Muscle layer of colon (tissue), 2 donors: ENCODE measurements around the gene MED13L.

Experiments
- H3K27ac ChIP-seq: one replicate; pipeline ENCODE4 v1.7.0; 2013; ENCODE audit warnings: low read depth, mild to moderate bottlenecking, low read length, moderate library complexity
- H3K27me3 ChIP-seq, 2 donors: one replicate each; pipeline ENCODE4 v1.7.0; 2013; ENCODE audit warnings: low read length in 2 of 2, mild to moderate bottlenecking in 2 of 2; ENCODE audit not compliant: insufficient read depth in 2 of 2, control insufficient read depth in 1 of 2
- H3K36me3 ChIP-seq: one replicate; pipeline ENCODE4 v1.7.0; 2013; ENCODE audit warnings: mild to moderate bottlenecking, low read length; ENCODE audit not compliant: insufficient read depth
- H3K4me1 ChIP-seq: one replicate; pipeline ENCODE4 v1.7.0; 2013; ENCODE audit warnings: mild to moderate bottlenecking, low read length; ENCODE audit not compliant: insufficient read depth
- H3K4me3 ChIP-seq, 2 donors: one replicate each; pipeline ENCODE4 v1.7.0; 2013; ENCODE audit warnings: low read length in 2 of 2, low read depth in 1 of 2, mild to moderate bottlenecking in 1 of 2, moderate library complexity in 1 of 2
- H3K9ac ChIP-seq: one replicate; pipeline ENCODE4 v1.7.0; 2013; ENCODE audit warnings: low read length
- H3K9me3 ChIP-seq: one replicate; pipeline ENCODE4 v1.7.0; 2013; ENCODE audit warnings: mild to moderate bottlenecking, low read length
- donor health status: abdominal sarcoma.
- donor health status: Adenocarcinoma of cecum.

Gene MED13L

DNA sequence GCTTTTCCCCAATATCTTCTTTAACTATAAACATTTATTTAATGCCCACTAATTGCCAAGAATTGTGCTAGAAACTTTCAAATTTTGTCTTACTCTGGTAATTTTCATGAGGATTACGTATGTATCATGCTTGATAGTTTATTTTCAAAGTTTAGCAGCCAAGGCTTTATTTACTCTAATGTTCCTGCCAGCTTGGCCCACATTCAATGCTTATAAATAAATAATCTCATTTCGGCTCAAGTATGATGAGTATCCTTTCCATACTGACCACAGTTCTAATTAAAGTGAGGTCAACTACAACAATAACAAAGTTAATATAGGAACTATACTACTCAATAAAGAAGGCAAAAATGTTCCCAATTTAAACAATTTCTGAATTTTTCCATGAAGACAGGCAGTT, 259.2 kb downstream of the MED13L start:
- Histone ChIP-seq H3K27me3 (no peaks in the 10 kb centered on the region), H3K27ac (no peak overlapping the region), H3K9me3 (no peaks in the 10 kb centered on the region), H3K4me3 (no peak overlapping the region), H3K36me3 (peaks cover 13% of the 10 kb centered on the region), H3K4me1 (no peaks in the 10 kb centered on the region), H3K9ac (no peak overlapping the region)

DNA sequence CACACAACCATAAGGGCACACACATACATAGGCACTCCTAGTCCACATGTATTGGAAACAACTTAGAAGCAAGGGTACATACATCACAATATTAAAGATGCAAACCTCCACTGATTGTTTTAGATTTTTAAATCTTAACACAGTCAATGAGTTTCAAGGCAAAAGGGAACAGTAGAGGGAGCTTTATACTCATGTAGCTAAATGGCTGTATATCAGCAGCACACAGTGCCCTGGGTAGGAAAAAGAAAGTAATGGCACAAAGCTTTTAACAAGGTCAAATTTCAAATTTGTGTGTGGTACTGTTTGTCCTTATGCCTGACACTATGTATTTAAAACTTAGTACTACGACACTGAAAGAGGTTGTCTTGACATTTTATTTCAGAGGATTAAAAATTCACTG, 262.0 kb downstream of the MED13L start:
- no peaks in the 10 kb centered on the region for H3K27me3 ChIP-seq
- H3K9ac ChIP-seq: no peak overlapping the region
- H3K9me3 ChIP-seq: no peaks in the 10 kb centered on the region
- H3K4me3 ChIP-seq: no peak overlapping the region
- H3K36me3 ChIP-seq: peaks cover 21% of the 10 kb centered on the region
- H3K27ac ChIP-seq: no peak overlapping the region
- H3K4me1 ChIP-seq: no peaks in the 10 kb centered on the region

DNA sequence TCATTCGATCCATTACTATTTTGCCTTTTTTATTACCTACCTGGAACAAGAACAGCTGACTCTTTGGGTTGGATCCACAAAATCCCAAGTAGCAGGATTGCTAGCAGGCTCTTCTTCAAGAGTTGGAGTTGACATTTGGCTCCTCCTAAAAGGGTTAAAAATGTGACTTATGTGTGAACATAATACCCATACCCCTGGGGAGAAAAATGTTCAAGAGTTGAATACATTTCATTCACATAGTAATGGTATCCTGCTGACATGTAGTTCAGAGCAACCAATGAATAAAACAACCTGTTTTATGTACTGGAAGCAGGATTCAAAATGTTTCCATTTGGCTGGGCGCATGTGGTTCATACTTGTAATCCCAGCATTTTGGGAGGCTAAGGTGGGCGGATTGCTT, 264.7 kb downstream of the MED13L start:
- Histone ChIP-seq H3K27ac (no peak overlapping the region), H3K4me1 (peaks cover 10% of the 10 kb centered on the region), H3K36me3 (peaks cover 25% of the 10 kb centered on the region), H3K27me3 (no peaks in the 10 kb centered on the region), H3K9me3 (no peaks in the 10 kb centered on the region), H3K9ac (no peak overlapping the region), H3K4me3 (no peak overlapping the region)

DNA sequence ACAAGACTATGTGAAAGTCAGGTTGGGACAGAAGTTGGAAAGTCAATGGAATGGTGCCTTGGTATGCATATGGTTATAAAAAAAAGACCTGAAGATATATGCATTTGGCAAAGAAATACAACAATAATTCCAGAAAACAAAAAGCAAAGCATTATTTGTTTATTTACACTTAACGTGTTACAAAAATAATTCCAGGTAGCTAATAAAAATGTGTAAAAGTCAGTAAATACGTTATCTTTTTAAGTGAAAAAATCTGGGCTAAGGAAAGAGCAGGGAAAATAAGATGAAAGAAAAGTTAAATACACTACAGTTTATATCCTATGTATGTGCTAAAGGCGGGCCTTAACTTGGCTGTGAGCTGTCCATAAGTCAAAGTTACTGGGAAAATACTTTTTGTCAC, 266.3 kb downstream of the MED13L start:
- Histone ChIP-seq H3K4me3 (no peak overlapping the region), H3K4me1 (peaks cover 10% of the 10 kb centered on the region), H3K9ac (no peak overlapping the region), H3K27ac (no peak overlapping the region), H3K9me3 (no peaks in the 10 kb centered on the region), H3K27me3 (no peaks in the 10 kb centered on the region), H3K36me3 (peaks cover 41% of the 10 kb centered on the region)

DNA sequence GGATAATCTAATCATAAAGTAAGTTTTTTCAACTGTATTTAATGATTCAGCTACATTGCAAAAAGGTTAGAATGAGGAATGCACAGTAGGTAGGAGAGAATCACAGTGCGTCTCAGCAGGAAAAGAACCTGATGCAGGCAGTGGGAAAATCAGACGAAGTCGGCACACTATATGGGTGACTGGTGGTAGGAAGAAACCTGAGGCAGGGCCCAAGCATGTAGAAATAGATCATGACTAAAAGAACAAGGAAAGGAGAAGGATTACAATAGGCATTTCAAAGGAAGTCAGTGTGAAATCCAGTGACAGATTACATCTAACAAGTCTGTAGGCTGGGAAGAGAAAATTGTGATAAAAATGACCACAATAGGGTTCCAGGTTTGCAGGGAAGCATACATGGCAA, 267.0 kb downstream of the MED13L start:
- Histone ChIP-seq H3K36me3 (peaks cover 48% of the 10 kb centered on the region), H3K9me3 (no peaks in the 10 kb centered on the region)

DNA sequence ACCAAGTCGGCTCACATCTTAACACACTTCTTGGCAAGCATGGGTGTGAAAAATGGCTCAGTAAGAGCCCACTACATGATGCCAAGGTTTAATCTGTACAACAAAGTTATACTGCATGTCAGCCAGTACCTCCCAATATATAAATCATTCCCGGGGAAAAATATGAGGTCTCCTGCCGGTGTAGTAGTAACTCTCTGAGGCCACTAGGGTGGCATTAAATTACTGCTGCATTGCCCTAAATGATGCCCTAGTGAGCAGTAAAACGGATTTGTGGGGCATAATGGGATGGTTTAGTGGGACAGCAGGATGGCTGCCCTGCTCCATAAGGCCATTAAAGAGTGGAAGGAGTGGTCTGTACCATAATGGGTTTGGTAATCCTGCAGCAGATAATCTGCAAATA, 267.7 kb downstream of the MED13L start:
- Histone ChIP-seq H3K36me3 (peaks cover 53% of the 10 kb centered on the region), H3K27ac (no peak overlapping the region), H3K9ac (no peak overlapping the region)

More for the DNA sequence above, 267.0 kb downstream of the MED13L start:
- Histone ChIP-seq H3K4me1 (peaks cover 10% of the 10 kb centered on the region), H3K27me3 (no peaks in the 10 kb centered on the region), H3K4me3 (no peak overlapping the region), H3K27ac (no peak overlapping the region), H3K9ac (no peak overlapping the region)

DNA sequence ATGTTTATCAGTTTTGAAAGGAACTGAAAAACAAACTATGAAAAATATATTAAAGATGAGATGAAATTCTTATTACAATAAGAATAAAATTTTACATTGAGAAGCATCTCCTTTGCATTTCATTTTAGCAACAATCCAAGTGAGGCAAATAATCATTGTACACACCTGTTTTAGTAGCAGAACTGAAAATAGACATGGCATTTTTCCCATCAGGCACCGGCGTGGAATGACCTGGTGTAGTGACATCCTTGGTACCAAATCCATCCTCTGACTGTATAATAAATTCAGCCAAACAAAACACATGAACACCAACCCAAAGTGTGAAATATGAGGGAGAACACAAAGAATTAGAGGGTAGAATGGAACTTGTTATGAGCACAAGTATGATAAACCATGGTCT, 271.4 kb downstream of the MED13L start:
- H3K27ac ChIP-seq: no peak overlapping the region
- H3K27me3 ChIP-seq: no peaks in the 10 kb centered on the region
- no peaks in the 10 kb centered on the region for H3K9me3 ChIP-seq
- H3K9ac ChIP-seq: no peak overlapping the region
- H3K4me3 ChIP-seq: no peak overlapping the region
- peaks cover 10% of the 10 kb centered on the region for H3K4me1 ChIP-seq
- peaks cover 53% of the 10 kb centered on the region for H3K36me3 ChIP-seq

More for the DNA sequence above, 267.7 kb downstream of the MED13L start:
- no peaks in the 10 kb centered on the region for H3K27me3 ChIP-seq
- H3K4me3 ChIP-seq: no peak overlapping the region
- H3K4me1 ChIP-seq: peaks cover 10% of the 10 kb centered on the region
- H3K9me3 ChIP-seq: no peaks in the 10 kb centered on the region

DNA sequence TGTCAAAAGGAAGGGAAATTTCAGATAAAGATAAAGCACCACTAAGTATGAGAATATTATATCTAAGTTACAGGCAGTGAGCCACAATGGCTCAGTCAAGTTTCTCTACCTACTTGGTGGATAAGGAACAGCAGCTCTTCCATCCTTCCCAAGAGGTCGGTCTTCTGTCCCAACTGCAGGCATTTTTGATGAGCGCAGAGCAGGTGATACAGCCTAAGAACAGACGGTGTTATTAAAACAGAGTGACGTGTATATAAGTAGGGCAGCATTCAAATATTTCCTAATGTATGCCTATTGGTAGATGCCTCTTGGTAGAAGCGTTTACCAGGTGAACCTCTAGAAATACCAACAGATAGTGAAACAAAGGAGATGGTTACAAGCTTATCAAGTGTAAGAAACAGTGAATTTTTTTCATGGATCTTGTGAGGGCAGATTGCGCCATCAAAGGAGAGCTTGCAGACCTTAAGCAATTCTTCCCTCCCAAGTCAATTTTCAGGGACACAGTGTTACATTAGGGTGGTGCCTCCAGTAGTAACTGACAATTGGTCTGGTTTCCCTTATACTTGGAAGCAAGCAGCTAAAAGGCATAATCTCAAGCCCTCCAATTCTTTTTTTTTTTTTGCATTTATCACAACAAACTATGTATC, 274.5 kb downstream of the MED13L start:
- H3K4me3 ChIP-seq: no peak overlapping the region
- peaks cover 39% of the 10 kb centered on the region for H3K36me3 ChIP-seq

DNA sequence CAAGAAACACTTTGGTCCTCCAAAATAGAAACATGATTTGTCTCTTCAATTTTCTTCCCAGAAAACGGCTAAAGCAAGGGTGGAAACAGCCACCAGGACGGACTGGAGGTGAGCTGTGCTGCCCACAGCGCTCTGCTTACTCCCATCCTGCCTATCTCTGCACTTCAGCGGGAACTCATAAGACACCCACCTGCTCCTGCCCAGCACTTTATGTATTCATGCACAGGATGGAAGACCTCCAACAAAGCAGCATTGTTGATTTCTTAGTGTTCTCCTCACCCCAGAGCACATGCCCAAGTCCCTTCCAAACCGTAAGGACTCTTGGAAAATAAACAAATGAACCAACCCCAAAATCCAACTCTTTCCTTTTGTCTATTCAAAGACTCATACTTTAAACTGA, 277.2 kb downstream of the MED13L start:
- no peak overlapping the region for H3K27ac ChIP-seq
- H3K4me1 ChIP-seq: peaks cover 16% of the 10 kb centered on the region
- peaks cover 25% of the 10 kb centered on the region for H3K36me3 ChIP-seq
- no peaks in the 10 kb centered on the region for H3K9me3 ChIP-seq
- no peak overlapping the region for H3K4me3 ChIP-seq
- no peaks in the 10 kb centered on the region for H3K27me3 ChIP-seq
- no peak overlapping the region for H3K9ac ChIP-seq

More for the DNA sequence above, 274.5 kb downstream of the MED13L start:
- Histone ChIP-seq H3K27ac (no peak overlapping the region), H3K27me3 (no peaks in the 10 kb centered on the region), H3K9me3 (no peaks in the 10 kb centered on the region), H3K9ac (no peak overlapping the region), H3K4me1 (peaks cover 13% of the 10 kb centered on the region)

DNA sequence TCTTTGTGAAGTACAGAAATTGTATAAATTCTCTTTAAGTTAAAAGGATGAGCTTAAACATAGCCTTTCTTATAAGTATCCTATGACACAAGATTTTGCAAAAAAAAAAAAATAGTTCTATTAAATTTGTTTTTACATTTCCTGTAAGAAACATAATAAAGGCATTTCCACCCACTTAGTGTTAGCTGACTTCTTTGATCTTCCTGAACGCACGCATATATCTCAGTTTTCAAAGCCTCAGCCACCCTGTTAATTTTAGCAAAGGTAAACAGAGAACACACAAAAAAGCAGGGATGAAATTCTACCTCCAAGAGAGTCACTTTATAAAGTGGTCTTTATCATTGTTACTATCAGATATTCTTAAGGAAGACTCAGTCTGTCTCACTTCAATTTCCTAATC, 277.9 kb downstream of the MED13L start:
- no peak overlapping the region for H3K27ac ChIP-seq

DNA sequence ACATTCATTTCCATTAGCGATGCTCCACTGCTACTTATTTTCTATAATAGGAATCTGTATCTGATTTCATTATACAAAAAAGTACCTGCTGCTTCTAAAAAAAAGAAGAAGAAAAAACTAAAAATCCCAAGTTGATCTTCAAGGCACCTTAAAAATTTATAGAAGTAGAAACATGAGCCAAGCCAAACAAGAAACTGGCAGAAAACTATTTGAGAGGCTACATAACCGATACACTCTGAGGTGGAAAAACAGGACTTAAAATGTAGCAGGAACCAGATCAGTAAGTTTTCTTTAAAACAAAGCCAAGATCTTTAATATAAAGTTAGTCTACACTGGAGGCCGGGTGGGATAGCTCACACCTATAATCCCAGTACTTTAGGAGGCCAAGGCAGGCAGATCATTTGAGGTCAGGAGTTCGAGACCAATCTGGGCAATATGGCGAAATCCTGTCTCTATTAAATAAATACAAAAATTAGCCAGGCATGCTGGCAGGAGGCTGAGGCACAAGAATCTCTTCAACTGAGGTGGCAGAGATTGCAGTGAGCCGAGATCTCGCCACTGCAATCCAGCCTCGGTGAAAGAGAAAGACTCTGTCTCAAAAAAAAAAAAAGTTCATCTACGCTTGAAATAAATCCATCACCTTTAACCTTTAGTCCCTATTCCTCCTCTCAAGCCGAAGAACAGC, 278.6 kb downstream of the MED13L start:
- H3K9ac ChIP-seq: no peak overlapping the region
- H3K36me3 ChIP-seq: peaks cover 30% of the 10 kb centered on the region
- H3K27me3 ChIP-seq: no peaks in the 10 kb centered on the region
- H3K9me3 ChIP-seq: no peaks in the 10 kb centered on the region
- peaks cover 16% of the 10 kb centered on the region for H3K4me1 ChIP-seq
- no peak overlapping the region for H3K4me3 ChIP-seq
- no peak overlapping the region for H3K27ac ChIP-seq

More for the DNA sequence above, 277.9 kb downstream of the MED13L start:
- Histone ChIP-seq H3K9ac (no peak overlapping the region), H3K4me1 (peaks cover 16% of the 10 kb centered on the region), H3K9me3 (no peaks in the 10 kb centered on the region), H3K4me3 (no peak overlapping the region), H3K36me3 (peaks cover 24% of the 10 kb centered on the region), H3K27me3 (no peaks in the 10 kb centered on the region)
